Loucy (cell line): ENCODE measurements around the gene CREB1.

ENCODE experiments used
- H2AFZ ChIP-seq: fragments of 200-600 bp; sonication (generic); 2 replicates; pipeline ENCODE4 v1.6.0; 2016; ENCODE audit warnings: antibody characterized with exemption, mild to moderate bottlenecking, low read length, moderate library complexity
- H3F3A ChIP-seq: fragments of 200-600 bp; 2 replicates; pipeline ENCODE4 v1.6.0; 2016; ENCODE audit warnings: antibody characterized with exemption, low read depth, mild to moderate bottlenecking
- H3K27me3 ChIP-seq: fragments of 200-600 bp; sonication (generic); 2 replicates; pipeline ENCODE4 v1.6.1; 2014; ENCODE audit warnings: low read length, mild to moderate bottlenecking; ENCODE audit not compliant: insufficient read depth, poor library complexity, severe bottlenecking
- H3K36me3 ChIP-seq: fragments of 200-600 bp; sonication (generic); 2 replicates; pipeline ENCODE4 v1.6.1; 2016; ENCODE audit warnings: low read length; ENCODE audit not compliant: insufficient read depth
- H3K4me1 ChIP-seq: fragments of 200-600 bp; sonication (generic); 2 replicates; pipeline ENCODE4 v1.5.1; 2014; ENCODE audit warnings: low read length, mild to moderate bottlenecking; ENCODE audit not compliant: insufficient read depth, poor library complexity, severe bottlenecking
- H3K4me2 ChIP-seq: fragments of 200-600 bp; sonication (generic); 2 replicates; pipeline ENCODE4 v1.6.0; 2014; ENCODE audit warnings: antibody characterized with exemption, low read length, low read depth, mild to moderate bottlenecking; ENCODE audit not compliant: poor library complexity, severe bottlenecking
- H3K4me3 ChIP-seq: fragments of 200-600 bp; sonication (generic); 2 replicates; pipeline ENCODE4 v1.5.1; 2014; ENCODE audit warnings: low read length, mild to moderate bottlenecking, mixed read lengths; ENCODE audit not compliant: poor library complexity, severe bottlenecking
- H3K79me2 ChIP-seq: fragments of 200-600 bp; sonication (generic); 2 replicates; pipeline ENCODE4 v1.6.1; 2014; ENCODE audit warnings: low read length; ENCODE audit not compliant: insufficient read depth
- H3K9ac ChIP-seq: fragments of 200-600 bp; sonication (generic); 2 replicates; pipeline ENCODE4 v1.6.0; 2014; ENCODE audit warnings: mild to moderate bottlenecking, low read depth, low read length, moderate library complexity; ENCODE audit not compliant: poor library complexity, severe bottlenecking
- H3K9me2 ChIP-seq: fragments of 200-600 bp; sonication (generic); replicated peaks from 2 replicates; pipeline ENCODE4 v1.6.1; 2016; ENCODE audit warnings: low read depth, low read length, mixed read lengths
- H3K9me3 ChIP-seq: fragments of 200-600 bp; sonication (generic); 2 replicates; pipeline ENCODE4 v1.6.1; 2014; ENCODE audit warnings: mild to moderate bottlenecking, antibody characterized with exemption, low read length, low read depth; ENCODE audit not compliant: insufficient read depth
- H4K20me1 ChIP-seq: fragments of 200-600 bp; sonication (generic); 2 replicates; pipeline ENCODE4 v1.6.0; 2014; ENCODE audit warnings: antibody characterized with exemption, low read length, mild to moderate bottlenecking; ENCODE audit not compliant: insufficient read depth, poor library complexity, severe bottlenecking
- EZH2phosphoT487 ChIP-seq: fragments of 200-600 bp; IDR thresholded peaks from 2 replicates; pipeline ENCODE4 v1.6.1; 2018; ENCODE audit warnings: antibody characterized with exemption, mild to moderate bottlenecking, moderate library complexity, borderline replicate concordance
- TF ChIP-seq, protein P1 (sequence below): fragments of 200-600 bp; sonication (generic); conservative IDR thresholded peaks from 2 replicates; pipeline ENCODE4 v1.5.1; 2014; ENCODE audit warnings: mild to moderate bottlenecking, antibody characterized with exemption, low read length

Gene CREB1

DNA sequence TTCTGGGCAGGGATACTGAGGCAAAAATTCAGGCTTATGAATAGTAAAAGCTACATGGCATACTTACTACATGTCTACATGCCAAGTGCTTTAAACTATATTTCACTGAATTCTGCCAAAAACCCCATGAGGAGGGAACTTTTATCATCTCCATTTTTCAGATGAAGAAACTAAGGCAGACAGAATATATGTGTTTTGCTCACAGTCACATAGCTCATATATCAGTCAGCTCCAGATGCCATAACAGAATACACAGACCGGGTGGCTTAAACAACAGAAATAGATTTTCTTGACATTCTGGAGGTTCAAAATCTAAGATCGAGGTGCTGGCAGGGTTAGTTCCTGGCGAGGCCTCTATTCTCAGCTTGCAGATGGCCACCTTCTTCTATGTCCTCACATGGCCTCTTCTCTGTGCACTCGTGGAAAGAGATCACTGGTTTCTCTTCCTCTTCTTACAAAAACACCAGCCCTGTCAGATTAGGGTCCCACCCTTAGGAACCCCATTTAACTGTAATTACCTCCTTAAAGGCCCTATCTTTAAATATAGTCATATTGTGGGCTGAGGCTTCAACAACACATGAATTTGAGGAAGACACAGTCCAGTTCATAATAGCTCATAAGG lies 27.1 kb upstream of the CREB1 start:
- no peak for TF ChIP-seq EZH2phosphoT487
- TF ChIP-seq, protein P1, sequence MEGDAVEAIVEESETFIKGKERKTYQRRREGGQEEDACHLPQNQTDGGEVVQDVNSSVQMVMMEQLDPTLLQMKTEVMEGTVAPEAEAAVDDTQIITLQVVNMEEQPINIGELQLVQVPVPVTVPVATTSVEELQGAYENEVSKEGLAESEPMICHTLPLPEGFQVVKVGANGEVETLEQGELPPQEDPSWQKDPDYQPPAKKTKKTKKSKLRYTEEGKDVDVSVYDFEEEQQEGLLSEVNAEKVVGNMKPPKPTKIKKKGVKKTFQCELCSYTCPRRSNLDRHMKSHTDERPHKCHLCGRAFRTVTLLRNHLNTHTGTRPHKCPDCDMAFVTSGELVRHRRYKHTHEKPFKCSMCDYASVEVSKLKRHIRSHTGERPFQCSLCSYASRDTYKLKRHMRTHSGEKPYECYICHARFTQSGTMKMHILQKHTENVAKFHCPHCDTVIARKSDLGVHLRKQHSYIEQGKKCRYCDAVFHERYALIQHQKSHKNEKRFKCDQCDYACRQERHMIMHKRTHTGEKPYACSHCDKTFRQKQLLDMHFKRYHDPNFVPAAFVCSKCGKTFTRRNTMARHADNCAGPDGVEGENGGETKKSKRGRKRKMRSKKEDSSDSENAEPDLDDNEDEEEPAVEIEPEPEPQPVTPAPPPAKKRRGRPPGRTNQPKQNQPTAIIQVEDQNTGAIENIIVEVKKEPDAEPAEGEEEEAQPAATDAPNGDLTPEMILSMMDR = no peak
- no peaks in the 10 kb centered on the region for H3K9me2 ChIP-seq
- H3K9ac ChIP-seq = no peak overlapping the region
- no peaks in the 10 kb centered on the region for H3K27me3 ChIP-seq
- no peaks in the 10 kb centered on the region for H3K79me2 ChIP-seq
- H3K36me3 ChIP-seq = no peaks in the 10 kb centered on the region
- H3F3A ChIP-seq = no peaks in the 10 kb centered on the region
- H3K4me2 ChIP-seq = no peak overlapping the region
- no peaks in the 10 kb centered on the region for H3K9me3 ChIP-seq
- H4K20me1 ChIP-seq = no peaks in the 10 kb centered on the region
- no peak overlapping the region for H3K4me3 ChIP-seq
- H2AFZ ChIP-seq = no peak overlapping the region
- peaks cover 12% of the 10 kb centered on the region for H3K4me1 ChIP-seq

DNA sequence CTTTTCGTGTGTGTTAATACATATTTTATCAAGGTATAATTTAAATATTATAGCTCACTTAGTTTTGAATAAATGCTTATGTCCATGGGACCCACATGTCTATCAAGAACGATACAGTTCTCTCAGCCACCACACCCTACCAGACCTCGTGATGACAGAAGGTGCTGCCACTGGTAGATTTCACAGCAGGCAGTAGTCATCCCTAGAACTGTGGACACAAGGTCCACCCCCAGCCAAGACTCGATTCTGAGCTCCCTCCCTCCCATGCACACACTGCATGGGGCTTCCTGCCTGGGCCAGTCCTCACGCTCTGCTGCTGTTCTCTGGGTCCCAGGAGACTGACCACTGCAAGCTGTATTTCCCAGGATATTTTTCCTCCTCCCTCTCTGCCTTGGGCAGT lies 26.5 kb upstream of the CREB1 start:
- Histone ChIP-seq H3K4me3 (no peak overlapping the region), H3K4me1 (peaks cover 12% of the 10 kb centered on the region), H3K9me3 (no peaks in the 10 kb centered on the region), H4K20me1 (no peaks in the 10 kb centered on the region), H3K4me2 (no peak overlapping the region), H3K79me2 (no peaks in the 10 kb centered on the region), H3K36me3 (no peaks in the 10 kb centered on the region), H3F3A (no peaks in the 10 kb centered on the region), H3K9me2 (no peaks in the 10 kb centered on the region), H3K27me3 (no peaks in the 10 kb centered on the region), H3K9ac (no peak overlapping the region), H2AFZ (no peak overlapping the region)
- TF ChIP-seq, protein P1 = no peak
- TF ChIP-seq EZH2phosphoT487 = no peak

GRCh38 chr2:207504513-207505170 lies 25.1 kb upstream of the CREB1 start:
- TF ChIP-seq EZH2phosphoT487 = no peak
- TF ChIP-seq, protein P1 = no peak
- Histone ChIP-seq H3K4me3 (no peak overlapping the region), H3K9ac (no peak overlapping the region)

More at GRCh38 chr2:207504513-207505170, 25.1 kb upstream of the CREB1 start:
- Histone ChIP-seq H3K27me3 (no peaks in the 10 kb centered on the region), H3K4me2 (no peak overlapping the region), H3K4me1 (peaks cover 4% of the 10 kb centered on the region), H3K79me2 (no peaks in the 10 kb centered on the region), H3F3A (no peaks in the 10 kb centered on the region), H3K36me3 (no peaks in the 10 kb centered on the region), H3K9me2 (no peaks in the 10 kb centered on the region), H2AFZ (no peak overlapping the region), H4K20me1 (no peaks in the 10 kb centered on the region), H3K9me3 (no peaks in the 10 kb centered on the region)
